GM11168 (cell line): Measurements from ENCODE around the gene RLIM.
"Not testable (repeated sequence)": the region's sequence is repeated elsewhere in the genome, so short reads cannot be mapped to it uniquely, and the experiment has no call there.

Experiments
- in situ Hi-C: fragments of 300-500 bp; cut with MboI; formaldehyde crosslinking; loops from one replicate; pipeline ENCODE4 v1.12.0; 2022; ENCODE audit warnings: low sequenced_read_pairs; ENCODE audit not compliant: unreplicated experiment

Gene RLIM, protein sequence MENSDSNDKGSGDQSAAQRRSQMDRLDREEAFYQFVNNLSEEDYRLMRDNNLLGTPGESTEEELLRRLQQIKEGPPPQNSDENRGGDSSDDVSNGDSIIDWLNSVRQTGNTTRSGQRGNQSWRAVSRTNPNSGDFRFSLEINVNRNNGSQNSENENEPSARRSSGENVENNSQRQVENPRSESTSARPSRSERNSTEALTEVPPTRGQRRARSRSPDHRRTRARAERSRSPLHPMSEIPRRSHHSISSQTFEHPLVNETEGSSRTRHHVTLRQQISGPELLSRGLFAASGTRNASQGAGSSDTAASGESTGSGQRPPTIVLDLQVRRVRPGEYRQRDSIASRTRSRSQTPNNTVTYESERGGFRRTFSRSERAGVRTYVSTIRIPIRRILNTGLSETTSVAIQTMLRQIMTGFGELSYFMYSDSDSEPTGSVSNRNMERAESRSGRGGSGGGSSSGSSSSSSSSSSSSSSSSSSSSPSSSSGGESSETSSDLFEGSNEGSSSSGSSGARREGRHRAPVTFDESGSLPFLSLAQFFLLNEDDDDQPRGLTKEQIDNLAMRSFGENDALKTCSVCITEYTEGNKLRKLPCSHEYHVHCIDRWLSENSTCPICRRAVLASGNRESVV

GRCh38 chrX:74614093-74614909 lies at the start of gene RLIM:
TSS of gene RLIM (minus strand) at chrX:74614624. CDS start at chrX:74595977, 18,647 bp downstream.
- in situ Hi-C loops, result no loop called here

GRCh38 chrX:74656079-74656745 lies 41.8 kb upstream of the RLIM start:
- in situ Hi-C loops, result no loop called here

DNA sequence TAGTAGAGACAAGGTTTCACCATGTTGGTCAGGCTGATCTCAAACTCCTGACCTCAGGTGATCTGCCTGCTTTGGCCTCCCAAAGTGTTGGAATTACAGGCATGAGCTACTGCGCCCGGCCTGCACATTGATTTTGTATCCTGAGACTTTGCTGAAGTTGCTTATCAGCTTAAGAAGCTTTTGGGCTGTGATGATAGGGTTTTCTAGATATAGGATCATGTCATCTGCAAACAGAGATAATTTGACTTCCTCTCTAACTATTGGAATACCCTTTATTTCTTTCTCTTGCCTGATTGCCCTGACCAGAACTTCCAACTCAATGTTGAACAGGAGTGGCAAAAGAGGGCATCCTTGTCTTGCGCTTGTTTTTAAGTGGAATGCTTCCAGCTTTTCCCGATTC lies 40.5 kb upstream of the RLIM start:
- in situ Hi-C loops, result not testable (repeated sequence)

DNA sequence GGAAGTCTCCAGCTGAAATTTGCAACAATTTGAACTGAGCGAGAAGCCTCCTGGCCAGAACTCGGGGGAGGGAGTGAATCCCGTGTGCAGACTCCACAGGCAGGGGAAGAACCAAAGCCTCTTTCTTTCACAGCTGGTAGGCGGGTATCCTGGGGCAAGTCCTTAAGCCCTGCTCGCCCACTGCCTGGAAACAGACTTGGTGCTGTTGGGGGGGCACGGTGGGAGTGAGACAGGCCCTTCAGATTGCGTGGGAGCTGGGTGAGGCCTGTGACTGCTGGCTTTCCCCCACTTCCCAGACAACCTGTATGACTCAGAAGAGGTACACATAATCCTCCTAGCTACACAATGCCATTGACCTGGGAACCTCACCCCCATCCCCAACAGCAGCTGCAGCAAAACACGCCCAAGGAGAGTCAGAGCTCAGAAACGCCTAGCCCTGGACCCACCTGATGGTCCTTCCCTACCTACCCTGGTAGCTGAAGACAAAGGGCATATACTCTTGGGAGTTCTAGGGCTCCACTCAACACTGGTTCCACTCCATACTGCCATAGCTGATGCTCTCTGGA lies 22.4 kb upstream of the RLIM start:
- in situ Hi-C loops, result no loop called here

- in situ Hi-C loops, result no loop called here
These were observed 893 bp downstream of the RLIM start for GRCh38 chrX:74613370-74614092.

DNA sequence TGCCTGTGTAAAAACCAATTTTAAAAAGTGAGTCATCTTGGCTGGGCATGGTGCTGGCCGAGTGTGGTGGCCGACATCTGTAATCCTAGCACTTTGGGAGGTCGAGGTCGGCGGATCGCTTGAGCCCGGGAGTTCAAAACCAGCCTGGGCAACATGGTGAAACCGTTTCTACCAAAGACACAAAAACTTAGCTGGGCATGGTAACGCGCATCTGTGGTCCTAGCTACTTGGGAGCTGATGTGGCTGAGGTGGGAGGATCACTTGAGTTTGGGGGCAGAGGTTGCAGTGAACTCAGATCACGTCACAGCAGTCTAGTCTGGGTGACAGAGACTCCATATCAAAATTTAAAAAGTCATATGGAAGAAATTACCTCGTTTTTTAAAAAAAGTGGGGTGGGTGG lies 7.6 kb downstream of the RLIM start:
- in situ Hi-C loops, result no loop called here

DNA sequence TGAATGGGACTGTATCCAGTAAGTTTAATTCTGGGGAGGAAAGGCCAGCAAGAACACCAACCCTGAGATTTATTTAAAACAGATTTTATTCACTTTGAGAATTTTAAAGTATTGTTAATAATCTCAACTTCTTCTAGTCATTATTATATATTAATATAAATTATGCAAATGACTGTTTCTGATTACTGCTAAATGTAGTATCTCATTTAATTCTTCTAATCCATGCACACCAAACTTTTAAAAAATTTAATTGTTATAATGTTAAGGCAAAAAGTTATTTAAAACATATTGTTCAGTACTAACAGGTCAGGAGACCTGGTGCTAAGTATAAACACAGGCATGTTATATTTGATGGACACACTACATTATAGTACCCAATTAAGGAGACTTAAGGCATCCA lies 8.1 kb downstream of the RLIM start:
- in situ Hi-C loops, result no loop called here

GRCh38 chrX:74603040-74603439 lies 11.4 kb downstream of the RLIM start:
- in situ Hi-C loops, result no loop called here

DNA sequence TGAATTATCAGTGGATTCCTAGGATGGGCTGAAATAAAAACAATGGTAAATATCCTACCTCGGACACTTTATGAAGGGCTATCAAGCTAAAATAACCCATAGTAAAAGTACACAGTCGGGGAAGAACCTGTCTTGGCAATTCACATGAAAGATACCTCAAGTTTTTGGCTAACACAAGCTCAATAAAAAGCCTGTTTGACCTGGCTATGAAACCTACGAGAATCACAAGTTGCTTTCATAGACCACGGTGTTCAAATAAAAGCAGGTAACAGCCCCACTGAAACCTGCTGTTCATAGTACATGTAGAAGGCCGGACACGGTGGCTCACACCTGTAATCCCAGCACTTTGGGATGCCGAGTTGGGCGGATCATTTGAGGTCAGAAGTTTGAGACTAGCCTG lies 12.3 kb downstream of the RLIM start:
- in situ Hi-C loops, result no loop called here

- in situ Hi-C loops, result no loop called here
These were observed 20.8 kb downstream of the RLIM start for GRCh38 chrX:74593593-74593992.

DNA sequence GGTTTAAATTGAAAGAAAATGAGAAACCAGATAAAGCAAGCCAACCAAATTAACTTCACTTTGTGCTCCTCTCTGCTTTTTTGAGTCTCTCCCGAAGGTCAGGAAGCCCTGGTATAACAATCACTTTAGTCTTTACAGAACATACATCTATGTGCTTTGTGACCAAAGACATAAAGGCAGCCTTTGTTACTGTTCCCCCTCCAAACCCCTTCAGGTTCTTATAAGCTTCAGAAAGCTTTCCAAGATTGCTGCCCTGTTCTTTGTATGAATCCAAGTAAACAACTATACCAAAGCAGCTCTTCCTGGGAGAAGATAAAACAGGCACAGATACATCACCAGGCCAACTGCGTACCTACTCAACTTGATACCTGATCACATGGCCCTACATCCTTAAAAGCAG lies 28.7 kb downstream of the RLIM start:
- in situ Hi-C loops, result no loop called here

- in situ Hi-C loops, result no loop called here
These were observed 34.7 kb downstream of the RLIM start for GRCh38 chrX:74579597-74580198.

DNA sequence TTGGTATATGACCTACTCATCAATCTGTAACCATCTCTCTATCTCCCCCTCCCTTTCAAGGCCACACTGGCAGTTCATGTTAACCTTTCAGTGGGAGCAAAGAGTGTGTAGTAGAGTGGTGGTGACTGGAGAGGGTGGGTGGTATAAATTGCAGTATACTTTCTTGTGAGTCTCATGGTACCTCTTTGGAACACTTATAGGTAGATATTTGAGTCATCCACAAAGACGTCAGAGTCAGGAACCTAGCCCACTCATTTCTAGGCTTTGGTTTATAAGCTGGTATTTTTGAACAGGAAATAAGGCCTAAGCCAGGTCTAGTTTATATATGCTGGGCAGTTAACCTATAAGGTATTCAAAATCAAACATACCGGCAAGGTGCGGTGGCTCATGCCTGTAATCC lies 36.3 kb downstream of the RLIM start:
- in situ Hi-C loops, result no loop called here

GRCh38 chrX:74557378-74557777 lies 57.0 kb downstream of the RLIM start:
- in situ Hi-C loops, result loop anchor here (25.0 kb wide), 1 partner anchor 1055 kb away; no protein-coding TSS in a partner anchor

DNA sequence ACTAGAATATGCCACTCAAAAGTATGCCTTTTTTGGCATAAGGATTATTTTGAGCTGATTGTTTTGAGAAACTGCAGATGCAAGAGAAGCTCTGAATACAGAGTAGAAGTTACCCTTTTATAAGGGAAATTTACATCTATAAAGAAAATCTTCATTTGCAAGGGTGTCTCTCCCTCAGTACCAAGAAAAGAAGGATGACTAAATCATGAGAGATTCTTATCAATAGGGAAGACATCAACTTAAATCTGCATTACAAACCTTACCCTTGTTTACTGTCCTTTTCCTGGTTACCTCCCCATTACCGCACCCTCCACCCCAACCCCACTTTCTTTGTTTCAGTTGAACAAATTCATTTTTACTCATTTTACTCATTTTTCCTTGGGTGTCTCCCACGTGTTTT lies 62.5 kb downstream of the RLIM start:
- in situ Hi-C loops, result loop anchor here (25.0 kb wide), 1 partner anchor 1060 kb away; no protein-coding TSS in a partner anchor

DNA sequence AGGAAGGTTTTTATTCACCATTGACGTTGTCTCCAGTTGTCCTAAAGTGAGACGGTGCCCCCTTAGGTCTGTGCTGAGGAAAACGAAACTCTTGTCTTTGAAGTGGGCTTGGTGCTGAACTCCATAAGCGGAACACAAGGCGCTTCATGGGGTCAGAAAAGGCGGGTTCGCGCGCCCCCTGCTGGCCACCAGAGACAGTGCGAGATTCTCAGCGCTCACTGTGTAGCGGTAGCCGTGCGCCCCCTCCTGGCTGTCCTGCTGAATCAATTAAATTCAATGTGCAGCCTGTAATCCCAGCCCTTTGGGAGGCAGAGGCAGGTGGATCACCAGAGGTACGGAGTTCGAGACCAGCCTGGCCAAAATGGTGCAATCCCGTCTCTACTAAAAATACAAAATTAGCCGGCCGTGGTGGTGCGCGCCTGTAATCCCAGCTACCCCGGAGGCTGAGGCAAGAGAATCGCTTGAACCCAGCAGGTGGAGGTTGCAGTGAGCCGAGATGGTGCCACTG lies 64.1 kb downstream of the RLIM start:
- in situ Hi-C loops, result loop anchor here (25.0 kb wide), 1 partner anchor 1062 kb away; no protein-coding TSS in a partner anchor

DNA sequence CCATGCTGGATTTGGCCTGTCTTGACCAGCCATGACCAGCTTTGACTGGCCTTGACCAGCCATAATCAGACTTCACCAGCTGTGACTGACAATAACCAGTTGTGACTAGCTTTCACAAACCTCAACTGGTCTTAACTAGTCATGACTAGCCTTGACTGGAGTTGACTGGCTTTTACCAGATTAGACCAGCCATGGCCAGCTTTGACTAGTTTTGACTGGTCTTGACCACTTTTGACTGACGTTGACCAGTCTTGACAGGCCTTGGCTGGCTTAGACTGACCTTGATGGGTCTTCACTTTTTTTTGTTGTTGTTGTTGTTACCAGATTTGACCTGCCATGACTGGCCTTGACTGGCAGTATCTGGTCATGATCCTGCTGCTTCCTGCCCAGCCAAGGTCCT lies 67.4 kb downstream of the RLIM start:
- in situ Hi-C loops, result no loop called here

DNA sequence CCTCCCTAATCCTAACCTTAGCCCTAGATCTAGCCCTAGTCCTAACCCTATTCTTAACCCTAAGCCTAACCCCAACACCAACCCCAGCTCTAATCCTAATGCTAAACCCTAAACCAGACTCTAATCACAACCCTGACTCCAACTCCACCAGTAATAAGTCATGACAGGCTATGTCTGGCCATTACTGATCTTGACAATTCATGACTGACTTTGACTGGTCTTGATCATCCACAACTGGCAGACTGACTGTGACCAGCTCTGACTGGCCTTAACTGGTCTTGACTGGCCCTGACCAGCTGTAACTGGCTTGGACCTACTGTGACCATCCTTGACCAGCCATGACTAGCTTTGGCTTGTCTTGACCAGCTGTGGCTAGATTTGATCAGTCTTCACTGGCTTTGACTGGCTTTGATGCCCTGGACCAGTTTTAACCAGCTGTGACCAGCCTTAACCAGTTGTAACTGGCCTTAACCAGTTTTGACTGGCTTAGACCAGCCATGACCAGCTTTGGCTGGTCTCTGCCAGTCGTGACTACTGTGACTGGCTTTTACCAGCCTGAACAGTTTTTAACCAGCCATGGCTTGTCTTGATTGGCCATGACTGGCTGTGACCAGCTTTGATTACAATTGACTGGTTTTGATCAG lies 68.4 kb downstream of the RLIM start:
- in situ Hi-C loops, result no loop called here
